ENCODE measurements around the gene KIF12. TPM values are rescaled to one million over a fixed set of nuclear protein-coding genes. Genes with fewer than 3 reads are reported as not detected.

KIF12 gene
- total and polyA plus RNA-seq, 2 of the 13 experiments (the other 11 are each of a cell fraction or from before 2014, with no cell fraction given) = 1.8 to 12.5 TPM

- TF ChIP-seq, protein P1, sequence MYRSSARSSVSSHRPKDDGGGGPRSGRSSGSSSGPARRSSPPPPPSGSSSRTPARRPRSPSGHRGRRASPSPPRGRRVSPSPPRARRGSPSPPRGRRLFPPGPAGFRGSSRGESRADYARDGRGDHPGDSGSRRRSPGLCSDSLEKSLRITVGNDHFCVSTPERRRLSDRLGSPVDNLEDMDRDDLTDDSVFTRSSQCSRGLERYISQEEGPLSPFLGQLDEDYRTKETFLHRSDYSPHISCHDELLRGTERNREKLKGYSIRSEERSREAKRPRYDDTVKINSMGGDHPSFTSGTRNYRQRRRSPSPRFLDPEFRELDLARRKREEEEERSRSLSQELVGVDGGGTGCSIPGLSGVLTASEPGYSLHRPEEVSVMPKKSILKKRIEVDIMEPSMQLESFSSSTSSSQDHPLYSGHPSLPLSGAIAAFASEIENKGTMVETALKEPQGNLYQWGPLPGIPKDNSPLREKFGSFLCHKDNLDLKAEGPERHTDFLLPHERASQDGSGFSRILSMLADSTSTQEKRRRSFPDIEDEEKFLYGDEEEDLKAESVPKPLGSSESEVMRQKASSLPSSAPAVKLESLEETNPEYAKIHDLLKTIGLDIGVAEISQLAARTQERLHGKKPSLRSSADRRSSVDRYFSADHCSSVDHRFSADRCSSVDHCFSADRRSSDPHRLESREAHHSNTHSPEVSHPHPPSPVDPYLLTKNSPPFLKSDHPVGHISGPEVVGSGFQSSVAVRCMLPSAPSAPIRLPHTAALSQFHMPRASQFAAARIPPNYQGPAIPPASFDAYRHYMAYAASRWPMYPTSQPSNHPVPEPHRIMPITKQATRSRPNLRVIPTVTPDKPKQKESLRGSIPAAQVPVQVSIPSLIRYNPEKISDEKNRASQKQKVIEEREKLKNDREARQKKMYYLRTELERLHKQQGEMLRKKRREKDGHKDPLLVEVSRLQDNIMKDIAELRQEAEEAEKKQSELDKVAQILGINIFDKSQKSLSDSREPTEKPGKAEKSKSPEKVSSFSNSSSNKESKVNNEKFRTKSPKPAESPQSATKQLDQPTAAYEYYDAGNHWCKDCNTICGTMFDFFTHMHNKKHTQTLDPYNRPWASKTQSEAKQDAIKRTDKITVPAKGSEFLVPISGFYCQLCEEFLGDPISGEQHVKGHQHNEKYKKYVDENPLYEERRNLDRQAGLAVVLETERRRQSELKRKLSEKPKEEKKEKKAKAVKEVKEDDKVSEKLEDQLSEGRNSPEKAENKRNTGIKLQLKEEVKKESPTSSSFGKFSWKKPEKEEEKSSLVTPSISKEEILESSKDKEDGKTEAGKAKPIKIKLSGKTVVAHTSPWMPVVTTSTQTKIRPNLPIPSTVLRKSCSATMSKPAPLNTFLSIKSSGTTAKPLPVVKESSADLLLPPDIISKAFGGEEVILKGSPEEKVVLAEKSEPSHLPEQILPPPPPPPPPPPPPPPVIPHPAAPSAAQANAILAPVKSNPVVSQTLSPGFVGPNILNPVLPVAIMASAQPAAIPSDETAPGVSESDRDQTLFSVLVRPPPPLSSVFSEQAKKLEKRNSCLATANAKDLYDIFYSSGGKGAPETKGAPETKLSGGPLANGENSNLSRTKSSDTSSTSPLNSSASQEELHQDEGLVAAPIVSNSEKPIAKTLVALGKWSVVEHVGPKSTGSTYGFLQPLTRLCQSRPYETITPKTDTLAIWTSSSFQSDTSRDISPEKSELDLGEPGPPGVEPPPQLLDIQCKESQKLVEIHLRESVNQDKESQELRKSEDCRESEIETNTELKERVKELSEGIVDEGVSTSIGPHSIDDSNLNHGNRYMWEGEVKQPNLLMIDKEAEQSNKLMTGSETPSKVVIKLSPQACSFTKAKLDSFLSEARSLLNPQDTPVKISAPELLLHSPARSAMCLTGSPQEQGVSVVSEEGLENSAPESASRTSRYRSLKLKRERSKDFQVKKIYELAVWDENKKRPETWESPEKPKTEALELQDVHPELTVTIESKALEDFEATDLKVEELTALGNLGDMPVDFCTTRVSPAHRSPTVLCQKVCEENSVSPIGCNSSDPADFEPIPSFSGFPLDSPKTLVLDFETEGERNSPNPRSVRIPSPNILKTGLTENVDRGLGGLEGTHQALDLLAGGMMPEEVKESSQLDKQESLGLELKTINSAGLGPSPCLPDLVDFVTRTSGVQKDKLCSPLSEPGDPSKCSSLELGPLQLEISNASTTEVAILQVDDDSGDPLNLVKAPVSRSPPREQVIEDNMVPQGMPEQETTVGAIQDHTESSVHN (CRISPR knock-in tag; IDR thresholded peaks at IDR 0.05) = peak; percentile 25
- no peak for TF ChIP-seq PHF20 (CRISPR knock-in tag; IDR thresholded peaks at IDR 0.05)
- TF ChIP-seq, protein P2, sequence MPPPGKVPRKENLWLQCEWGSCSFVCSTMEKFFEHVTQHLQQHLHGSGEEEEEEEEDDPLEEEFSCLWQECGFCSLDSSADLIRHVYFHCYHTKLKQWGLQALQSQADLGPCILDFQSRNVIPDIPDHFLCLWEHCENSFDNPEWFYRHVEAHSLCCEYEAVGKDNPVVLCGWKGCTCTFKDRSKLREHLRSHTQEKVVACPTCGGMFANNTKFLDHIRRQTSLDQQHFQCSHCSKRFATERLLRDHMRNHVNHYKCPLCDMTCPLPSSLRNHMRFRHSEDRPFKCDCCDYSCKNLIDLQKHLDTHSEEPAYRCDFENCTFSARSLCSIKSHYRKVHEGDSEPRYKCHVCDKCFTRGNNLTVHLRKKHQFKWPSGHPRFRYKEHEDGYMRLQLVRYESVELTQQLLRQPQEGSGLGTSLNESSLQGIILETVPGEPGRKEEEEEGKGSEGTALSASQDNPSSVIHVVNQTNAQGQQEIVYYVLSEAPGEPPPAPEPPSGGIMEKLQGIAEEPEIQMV (CRISPR knock-in tag; IDR thresholded peaks at IDR 0.05; ENCODE audit: low read depth) = peak; percentile 55; the same call in 1 of the 2 replicates
- TF ChIP-seq CERS6 (CRISPR knock-in tag; IDR thresholded peaks at IDR 0.05) = no peak
- no peak for TF ChIP-seq MAX (IDR thresholded peaks at IDR 0.05)
- TF ChIP-seq, protein P3, sequence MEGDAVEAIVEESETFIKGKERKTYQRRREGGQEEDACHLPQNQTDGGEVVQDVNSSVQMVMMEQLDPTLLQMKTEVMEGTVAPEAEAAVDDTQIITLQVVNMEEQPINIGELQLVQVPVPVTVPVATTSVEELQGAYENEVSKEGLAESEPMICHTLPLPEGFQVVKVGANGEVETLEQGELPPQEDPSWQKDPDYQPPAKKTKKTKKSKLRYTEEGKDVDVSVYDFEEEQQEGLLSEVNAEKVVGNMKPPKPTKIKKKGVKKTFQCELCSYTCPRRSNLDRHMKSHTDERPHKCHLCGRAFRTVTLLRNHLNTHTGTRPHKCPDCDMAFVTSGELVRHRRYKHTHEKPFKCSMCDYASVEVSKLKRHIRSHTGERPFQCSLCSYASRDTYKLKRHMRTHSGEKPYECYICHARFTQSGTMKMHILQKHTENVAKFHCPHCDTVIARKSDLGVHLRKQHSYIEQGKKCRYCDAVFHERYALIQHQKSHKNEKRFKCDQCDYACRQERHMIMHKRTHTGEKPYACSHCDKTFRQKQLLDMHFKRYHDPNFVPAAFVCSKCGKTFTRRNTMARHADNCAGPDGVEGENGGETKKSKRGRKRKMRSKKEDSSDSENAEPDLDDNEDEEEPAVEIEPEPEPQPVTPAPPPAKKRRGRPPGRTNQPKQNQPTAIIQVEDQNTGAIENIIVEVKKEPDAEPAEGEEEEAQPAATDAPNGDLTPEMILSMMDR (CRISPR knock-in tag; IDR thresholded peaks at IDR 0.05) = peak; percentile 35; the same call in 1 of the 2 replicates
- TF ChIP-seq, protein P4, sequence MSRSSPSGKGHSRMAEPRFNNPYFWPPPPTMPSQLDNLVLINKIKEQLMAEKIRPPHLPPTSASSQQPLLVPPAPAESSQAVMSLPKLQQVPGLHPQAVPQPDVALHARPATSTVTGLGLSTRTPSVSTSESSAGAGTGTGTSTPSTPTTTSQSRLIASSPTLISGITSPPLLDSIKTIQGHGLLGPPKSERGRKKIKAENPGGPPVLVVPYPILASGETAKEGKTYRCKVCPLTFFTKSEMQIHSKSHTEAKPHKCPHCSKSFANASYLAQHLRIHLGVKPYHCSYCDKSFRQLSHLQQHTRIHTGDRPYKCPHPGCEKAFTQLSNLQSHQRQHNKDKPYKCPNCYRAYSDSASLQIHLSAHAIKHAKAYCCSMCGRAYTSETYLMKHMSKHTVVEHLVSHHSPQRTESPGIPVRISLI (CRISPR knock-in tag; IDR thresholded peaks at IDR 0.05; ENCODE audit: borderline replicate concordance) = no peak
- TF ChIP-seq SRSF4 (IDR thresholded peaks at IDR 0.05; ENCODE audit: low read depth, low read length, poor library complexity, severe bottlenecking) = no peak
- TF ChIP-seq, protein P5, sequence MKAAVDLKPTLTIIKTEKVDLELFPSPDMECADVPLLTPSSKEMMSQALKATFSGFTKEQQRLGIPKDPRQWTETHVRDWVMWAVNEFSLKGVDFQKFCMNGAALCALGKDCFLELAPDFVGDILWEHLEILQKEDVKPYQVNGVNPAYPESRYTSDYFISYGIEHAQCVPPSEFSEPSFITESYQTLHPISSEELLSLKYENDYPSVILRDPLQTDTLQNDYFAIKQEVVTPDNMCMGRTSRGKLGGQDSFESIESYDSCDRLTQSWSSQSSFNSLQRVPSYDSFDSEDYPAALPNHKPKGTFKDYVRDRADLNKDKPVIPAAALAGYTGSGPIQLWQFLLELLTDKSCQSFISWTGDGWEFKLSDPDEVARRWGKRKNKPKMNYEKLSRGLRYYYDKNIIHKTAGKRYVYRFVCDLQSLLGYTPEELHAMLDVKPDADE (CRISPR knock-in tag; IDR thresholded peaks at IDR 0.05) = no peak
- TF ChIP-seq CEBPB (IDR thresholded peaks at IDR 0.05; ENCODE audit: borderline replicate concordance, low read depth, low read length) = no peak
- TF ChIP-seq TRIM24 (CRISPR knock-in tag; IDR thresholded peaks at IDR 0.05) = no peak
- TF ChIP-seq ZSCAN30 (CRISPR knock-in tag; IDR thresholded peaks at IDR 0.05) = no peak
Measured at GRCh38 chr9:114078021-114078780, 20.9 kb downstream of the KIF12 start, which contains the start of gene AMBP (continued).
